H1 (cell line): ENCODE results near the gene CEACAM1. TPM values are rescaled to one million over a fixed set of nuclear protein-coding genes. Genes with fewer than 3 reads are reported as not detected.

Experiments
- CTCF ChIA-PET: fragments of 300-600 bp; sonication (Branson Sonifier 250); formaldehyde crosslinking; loops from one replicate; lab custom pipeline; 2021; ENCODE audit not compliant: partially characterized antibody; lab: Charles Lee
- POLR2A ChIA-PET: fragments of 300-600 bp; sonication (Branson Sonifier 250); formaldehyde crosslinking; loops from one replicate; lab custom pipeline; 2021; ENCODE audit warnings: inconsistent platforms; ENCODE audit not compliant: partially characterized antibody; lab: Charles Lee
- DNase-seq, 2 experiments: peaks; one replicate each; pipeline versions ENCODE4 v3.0.0 to v3.0.0-alpha.2; 2010 to 2022; ENCODE audit warnings: low spot score in 2 of 2, low read depth in 1 of 2, mixed read lengths in 1 of 2
- FAIRE-seq: peaks from 2 replicates; lab custom pipeline; 2011; peaks lifted over from hg19 to GRCh38; lab: Jason Lieb, UNC
- H2AFZ ChIP-seq: 2 replicates; pipeline ENCODE4 v1.8.1; 2012; ENCODE audit warnings: low read length, inconsistent platforms
- H2AK5ac ChIP-seq: 2 replicates; pipeline ENCODE4 v1.6.1; 2013; ENCODE audit warnings: low read depth, low read length
- H2BK120ac ChIP-seq: replicated peaks from 2 replicates; pipeline ENCODE3; 2013; ENCODE audit warnings: low read depth, low read length, inconsistent platforms
- H2BK12ac ChIP-seq: 2 replicates; pipeline ENCODE4 v1.6.1; 2013; ENCODE audit warnings: low read depth, low read length
- H2BK15ac ChIP-seq: 2 replicates; pipeline ENCODE4 v1.6.1; 2013; ENCODE audit warnings: low read length
- H2BK20ac ChIP-seq: 2 replicates; pipeline ENCODE4 v1.6.1; 2013; ENCODE audit warnings: low read length
- H2BK5ac ChIP-seq: 2 replicates; pipeline ENCODE4 v1.6.1; 2013; ENCODE audit warnings: low read depth, low read length
- H3K14ac ChIP-seq: 2 replicates; pipeline ENCODE4 v1.6.1; 2013; ENCODE audit warnings: inconsistent platforms; ENCODE audit not compliant: insufficient read length
- H3K18ac ChIP-seq: 2 replicates; pipeline ENCODE4 v1.6.1; 2013; ENCODE audit warnings: low read length; ENCODE audit errors: extremely low read depth
- H3K23ac ChIP-seq: 2 replicates; pipeline ENCODE4 v1.6.1; 2013; ENCODE audit warnings: inconsistent platforms; ENCODE audit not compliant: insufficient read length
- H3K23me2 ChIP-seq: 2 replicates; pipeline ENCODE4 v1.6.1; 2013; ENCODE audit warnings: low read depth, low read length
- H3K27ac ChIP-seq: 2 replicates; pipeline ENCODE4 v1.6.1; 2011; ENCODE audit warnings: low read depth, low read length, inconsistent platforms
- H3K27me3 ChIP-seq, 4 experiments: replicated peaks in 1 of 4; 1 replicate in 1 of 4; 2 replicates in 3 of 4; pipeline versions ENCODE4 v1.6.1 to v1.8.1; 2011 to 2013; ENCODE audit warnings: low read length in 3 of 4, mild to moderate bottlenecking in 3 of 4, inconsistent platforms in 2 of 4, mixed read lengths in 2 of 4, moderate library complexity in 1 of 4; ENCODE audit not compliant: control insufficient read depth in 3 of 4, insufficient read depth in 3 of 4; ENCODE audit errors: extremely low read depth in 1 of 4
- H3K36me3 ChIP-seq, 4 experiments: 2 replicates each; pipeline versions ENCODE4 v1.6.1 to v1.8.1; 2011 to 2013; ENCODE audit warnings: mild to moderate bottlenecking in 4 of 4, low read length in 3 of 4, moderate library complexity in 2 of 4, control low read depth in 1 of 4, inconsistent platforms in 1 of 4; ENCODE audit not compliant: insufficient read depth in 4 of 4, control insufficient read depth in 2 of 4
- H3K4ac ChIP-seq: replicated peaks from 2 replicates; pipeline ENCODE3; 2013; ENCODE audit warnings: low read length, low read depth, mixed read lengths, inconsistent platforms; ENCODE audit not compliant: insufficient read length
- H3K4me1 ChIP-seq, 4 experiments: replicated peaks in 1 of 4; 1 replicate in 1 of 4; 2 replicates in 3 of 4; pipeline versions ENCODE4 v1.6.1 to v1.8.1; 2011 to 2013; ENCODE audit warnings: low read length in 3 of 4, inconsistent platforms in 2 of 4, mixed read lengths in 1 of 4; ENCODE audit not compliant: insufficient read depth in 4 of 4, control insufficient read depth in 3 of 4
- H3K4me2 ChIP-seq, 2 experiments: 2 replicates each; pipeline versions ENCODE4 v1.6.1 to v1.8.1; 2011 to 2013; ENCODE audit warnings: low read depth in 2 of 2, low read length in 2 of 2, control low read depth in 1 of 2, inconsistent platforms in 1 of 2, mild to moderate bottlenecking in 1 of 2; ENCODE audit not compliant: insufficient read depth in 1 of 2
- H3K4me3 ChIP-seq, 4 experiments: fragments of 200-600, 300-600 bp in 1 of 4; sonication (generic), shearing (Covaris generic), sonication (Bioruptor Twin) in 1 of 4; 2 replicates each; pipeline versions ENCODE4 v1.5.1 to v1.8.1; 2011 to 2016; ENCODE audit warnings: low read length in 4 of 4, low read depth in 3 of 4, control low read depth in 2 of 4, inconsistent platforms in 2 of 4, mild to moderate bottlenecking in 2 of 4, mixed read lengths in 1 of 4, moderate library complexity in 1 of 4; ENCODE audit not compliant: insufficient read depth in 2 of 4; ENCODE audit errors: extremely low read depth in 1 of 4
- H3K56ac ChIP-seq: replicated peaks from 2 replicates; pipeline ENCODE3; 2013; ENCODE audit warnings: low read depth, mild to moderate bottlenecking, mixed read lengths, low read length, inconsistent platforms; ENCODE audit not compliant: insufficient read length
- H3K79me1 ChIP-seq: 2 replicates; pipeline ENCODE4 v1.6.1; 2013; ENCODE audit warnings: low read depth, low read length, control low read depth
- H3K79me2 ChIP-seq, 2 experiments: 2 replicates each; pipeline versions ENCODE4 v1.6.1 to v1.8.1; 2012 to 2013; ENCODE audit warnings: low read length in 2 of 2, mild to moderate bottlenecking in 2 of 2, inconsistent platforms in 1 of 2; ENCODE audit not compliant: insufficient read depth in 2 of 2, control insufficient read depth in 1 of 2
- H3K9ac ChIP-seq, 4 experiments: replicated peaks in 1 of 4; 1 replicate in 1 of 4; 2 replicates in 3 of 4; pipeline versions ENCODE4 v1.6.1 to v1.8.1; 2011 to 2013; ENCODE audit warnings: low read depth in 3 of 4, low read length in 3 of 4, control low read depth in 2 of 4, mild to moderate bottlenecking in 2 of 4, moderate library complexity in 2 of 4, inconsistent platforms in 1 of 4; ENCODE audit errors: extremely low read depth in 1 of 4
- H3K9me3 ChIP-seq, 2 experiments: 2 replicates each; pipeline versions ENCODE4 v1.6.1 to v1.8.1; 2012 to 2013; ENCODE audit warnings: mild to moderate bottlenecking in 2 of 2, moderate library complexity in 2 of 2, control low read depth in 1 of 2, inconsistent platforms in 1 of 2, low read depth in 1 of 2, low read length in 1 of 2, mixed read lengths in 1 of 2; ENCODE audit not compliant: insufficient read depth in 2 of 2
- H4K20me1 ChIP-seq, 2 experiments: replicated peaks in 1 of 2; 2 replicates each; pipeline versions ENCODE3 to v1.8.1; 2011 to 2013; ENCODE audit warnings: inconsistent platforms in 2 of 2, low read length in 2 of 2, mild to moderate bottlenecking in 1 of 2; ENCODE audit not compliant: insufficient read depth in 2 of 2, control insufficient read depth in 1 of 2
- H4K5ac ChIP-seq: 2 replicates; pipeline ENCODE4 v1.6.1; 2013; ENCODE audit warnings: low read length, low read depth, mixed read lengths, inconsistent platforms; ENCODE audit not compliant: insufficient read length
- H4K8ac ChIP-seq: 2 replicates; pipeline ENCODE4 v1.8.0; 2013; ENCODE audit warnings: mild to moderate bottlenecking, moderate library complexity, low read length, inconsistent platforms; ENCODE audit not compliant: insufficient read depth; ENCODE audit errors: extremely low read depth
- H4K91ac ChIP-seq: replicated peaks from 2 replicates; pipeline ENCODE3; 2013; ENCODE audit warnings: low read length, mixed read lengths, inconsistent platforms; ENCODE audit not compliant: insufficient read length
- JUN ChIP-seq: IDR thresholded peaks from 2 replicates; pipeline ENCODE4 v1.6.1; 2011; ENCODE audit warnings: low read depth, mild to moderate bottlenecking, improper control_type of control experiment, low read length
- WGBS, 2 experiments: shearing (Covaris generic) in 1 of 2; methylation state at CpG; one replicate each; pipeline versions ENCODE4 v1.1.6 to v1.1.7; 2013 to 2015; ENCODE audit warnings: low lambda C conversion rate in 2 of 2, mixed read lengths in 2 of 2, inconsistent platforms in 1 of 2, low coverage in 1 of 2, missing lambda C conversion rate in 1 of 2; ENCODE audit not compliant: insufficient replicate concordance in 2 of 2, insufficient coverage in 1 of 2, insufficient read length in 1 of 2; ENCODE audit errors: extremely low coverage in 1 of 2, missing lambda C conversion rate in 1 of 2; 5-methylcytosine and 5-hydroxymethylcytosine counted together
- polyA plus RNA-seq, 7 experiments: library from polyadenylated mRNA; depleted of rRNA in 3 of 7; stranded (reverse) in 5 of 7; unstranded in 2 of 7; fragments of >200 nt in 5 of 7; fragments of 200-250 nt in 2 of 7; gene quantifications; 1 replicate in 5 of 7; 2 replicates in 1 of 7; 4 replicates in 1 of 7; pipeline versions ENCODE4 v1.2.1 to v1.2.3, GENCODE V29; 2011 to 2013; ENCODE audit warnings: missing spikeins in 2 of 7, mixed read lengths in 2 of 7
- total RNA-seq: library from RNA; stranded (reverse); fragmentation: NEBNext Ultra II Directional; extraction: Animal tissue kit (Norgen Biotek cat#: 25700); gene quantifications from 2 replicates; pipeline ENCODE4 v1.2.1, GENCODE V29; 2021

The CEACAM1 gene
- total and polyA plus RNA-seq, 2 of the 8 experiments (the other 6 are each of a cell fraction or from before 2014, with no cell fraction given): 1.8 to 3.6 TPM

- CTCF ChIA-PET: interaction anchor here (0.6 to 5.1 kb wide), 10 partner anchors 8 to 796 kb away, joined by 3 to 30 read pairs (median 6); partner anchors contain the start of gene CEACAM1
- Histone ChIP-seq H3K79me2 (no peaks in the 10 kb centered on the region), H3K27ac (peak overlapping the region; percentile 70)
These were observed 53.5 kb downstream of the CEACAM1 start for GRCh38 chr19:42474743-42475142.

More at GRCh38 chr19:42474743-42475142, 53.5 kb downstream of the CEACAM1 start:
- H3K18ac ChIP-seq: peak overlapping the region; percentile 88
- peak overlapping the region; percentile 98 for H2BK120ac ChIP-seq
- no peak for DNase-seq
- peak overlapping the region; percentile 43 for H3K56ac ChIP-seq
- FAIRE-seq: no peak
- no peak overlapping the region for H2BK15ac ChIP-seq
- H3K79me1 ChIP-seq: no peaks in the 10 kb centered on the region
- 0 out of 7 replicates have a peak overlapping the region, but pooled peaks of 1 of the 4 experiments have one; percentile 27 for H3K9ac ChIP-seq
- H2AK5ac ChIP-seq: peak overlapping the region; percentile 57
- H3K14ac ChIP-seq: no peak overlapping the region
- H3K9me3 ChIP-seq: no peaks in the 10 kb centered on the region
- H2BK12ac ChIP-seq: peak overlapping the region; percentile 98
- no peak overlapping the region for H2AFZ ChIP-seq
- no peak overlapping the region for H3K23ac ChIP-seq
- H3K27me3 ChIP-seq: no peaks in the 10 kb centered on the region
- H4K8ac ChIP-seq: no peak overlapping the region
- peak overlapping the region; percentile 52 to 64 for H3K4me2 ChIP-seq
- H2BK5ac ChIP-seq: peak overlapping the region; percentile 99
- H3K4me1 ChIP-seq: peaks cover 14 to 40% (median 34%) of the 10 kb centered on the region in 4 experiments
- H3K36me3 ChIP-seq: no peaks in the 10 kb centered on the region
- peak overlapping the region; percentile 97 for H4K91ac ChIP-seq
- peak overlapping the region; percentile 41 for H3K4ac ChIP-seq
- POLR2A ChIA-PET: interaction anchor here (0.6 to 2.1 kb wide), 10 partner anchors 9 to 74 kb away, joined by 3 to 6 read pairs (median 4); no protein-coding TSS in a partner anchor
- H4K5ac ChIP-seq: peak overlapping the region; percentile 71
- no peak for TF ChIP-seq JUN
- peak overlapping the region; percentile 96 for H2BK20ac ChIP-seq
- H4K20me1 ChIP-seq: no peaks in the 10 kb centered on the region
- H3K4me3 ChIP-seq: no peak overlapping the region
- H3K23me2 ChIP-seq: no peaks in the 10 kb centered on the region
- 46% methylated on average over 4 of the region's 4 CpGs; no CpG with 5 or more reads in 1 of the 2 experiments for WGBS, 2 experiments
